Spinal cord (tissue), 10 donors: ENCODE measurements around the gene SFMBT1. TPM values are rescaled to one million over a fixed set of nuclear protein-coding genes. Genes with fewer than 3 reads are reported as not detected.

Experiments used
- DNase-seq, 6 donors: peaks; one replicate each; pipeline versions ENCODE4 v3.0.0 to v3.0.0-alpha.2; 2013 to 2015; ENCODE audit warnings: low spot score in 6 of 6, low read depth in 4 of 6
- H3K27ac ChIP-seq: one replicate; pipeline ENCODE4 v1.5.1; 2013; ENCODE audit warnings: low read depth, low read length, control low read depth
- H3K27me3 ChIP-seq: one replicate; pipeline ENCODE4 v1.6.1; 2013; ENCODE audit warnings: low read length; ENCODE audit not compliant: control insufficient read depth, insufficient read depth
- H3K36me3 ChIP-seq: one replicate; pipeline ENCODE4 v1.6.1; 2013; ENCODE audit warnings: low read length; ENCODE audit not compliant: control insufficient read depth, insufficient read depth
- H3K4me1 ChIP-seq: one replicate; pipeline ENCODE4 v1.6.1; 2013; ENCODE audit warnings: low read length; ENCODE audit not compliant: control insufficient read depth, insufficient read depth
- H3K4me3 ChIP-seq: one replicate; pipeline ENCODE4 v1.5.1; 2013; ENCODE audit warnings: low read depth, low read length, control low read depth
- H3K9me3 ChIP-seq: one replicate; pipeline ENCODE4 v1.6.1; 2013; ENCODE audit warnings: low read length; ENCODE audit not compliant: control insufficient read depth, insufficient read depth
- WGBS: methylation state at CpG from one replicate; pipeline ENCODE4 v1.1.5; 2013; ENCODE audit warnings: missing lambda C conversion rate; ENCODE audit not compliant: insufficient coverage; 5-methylcytosine and 5-hydroxymethylcytosine counted together
- polyA plus RNA-seq, 2 donors: library from polyadenylated mRNA; unstranded; fragments of 120-200 nt; gene quantifications; one replicate each; pipeline ENCODE4 v1.2.1, GENCODE V29; 2013; ENCODE audit not compliant: insufficient read length in 2 of 2
- total RNA-seq, 2 donors: library from RNA; depleted of rRNA in 1 of 2; stranded (reverse); fragments of 120-200 nt in 1 of 2; fragments of >200 nt in 1 of 2; gene quantifications; one replicate each; pipeline versions ENCODE4 v1.2.3 to v1.2.4, GENCODE V29; 2013 to 2014
- donor health status: healthy.

Gene SFMBT1
- total and polyA plus RNA-seq, 4 donors, result 10.0 to 16.9 (median 12.9) TPM

- Histone ChIP-seq H3K27me3 (no peaks in the 10 kb centered on the region), H3K36me3 (peaks cover 15% of the 10 kb centered on the region), H3K4me1 (peaks cover 23% of the 10 kb centered on the region), H3K9me3 (no peaks in the 10 kb centered on the region), H3K27ac (no peak overlapping the region), H3K4me3 (no peak overlapping the region)
- no peak for DNase-seq
- 68% methylated on average over 3 of the region's 8 CpGs for WGBS
Measured at GRCh38 chr3:53082736-53083135, 36.9 kb upstream of the SFMBT1 start.

DNA sequence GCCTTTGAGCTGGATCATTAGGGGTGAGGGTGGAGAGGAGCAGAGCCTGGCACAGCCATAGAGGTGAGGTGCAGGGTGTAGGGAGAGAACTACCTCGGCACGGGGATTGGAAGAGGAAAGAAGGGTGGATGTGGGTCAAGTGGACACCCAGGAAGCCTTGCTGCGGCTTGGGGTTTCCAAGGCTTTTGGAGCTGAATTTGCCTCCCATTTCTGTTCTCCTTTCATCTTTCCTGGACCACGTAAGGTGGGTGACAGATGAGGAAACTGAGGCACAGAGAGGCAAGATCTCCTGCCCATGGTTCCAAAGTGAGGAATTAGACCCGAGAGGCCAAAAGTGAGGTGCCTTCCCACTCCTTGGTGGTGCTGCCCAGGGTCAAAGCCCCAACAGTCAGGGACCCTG is 35.4 kb upstream of the SFMBT1 start:
- Histone ChIP-seq H3K36me3 (peaks cover 11% of the 10 kb centered on the region), H3K4me1 (peaks cover 27% of the 10 kb centered on the region), H3K4me3 (no peak overlapping the region), H3K27me3 (no peaks in the 10 kb centered on the region), H3K27ac (no peak overlapping the region), H3K9me3 (no peaks in the 10 kb centered on the region)
- WGBS, result 95% methylated on average over 3 of the region's 5 CpGs
- DNase-seq, result no peak

DNA sequence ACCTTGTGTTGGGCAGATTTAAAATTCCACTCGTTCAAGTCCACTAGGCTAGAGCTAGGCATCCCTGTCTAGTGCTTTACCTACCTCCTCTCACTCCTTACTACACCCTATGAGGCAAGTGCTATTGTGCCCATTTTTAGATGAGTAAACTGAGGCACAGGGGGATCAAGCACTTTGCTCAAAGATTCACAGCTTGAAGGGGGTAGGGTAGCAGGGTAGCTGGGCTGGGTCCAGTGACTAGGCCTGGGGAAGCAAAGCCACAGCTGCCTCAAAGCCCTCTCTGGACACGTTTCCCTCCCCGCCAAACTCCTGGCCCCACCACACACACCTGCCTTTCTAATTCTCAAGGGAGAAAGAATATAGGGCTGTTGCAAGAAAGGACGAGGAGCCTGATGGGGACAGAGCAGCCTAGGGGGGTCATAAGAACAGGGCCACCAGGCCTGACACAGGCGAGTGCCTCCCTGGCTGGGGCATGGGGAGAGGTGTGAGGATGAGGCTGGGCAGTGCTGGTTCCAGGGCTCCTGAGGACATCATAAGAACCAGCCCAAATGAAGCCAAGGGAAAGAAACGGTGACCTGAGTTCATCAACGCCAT is 34.8 kb upstream of the SFMBT1 start:
- Histone ChIP-seq H3K27ac (no peak overlapping the region), H3K4me3 (no peak overlapping the region), H3K27me3 (no peaks in the 10 kb centered on the region), H3K36me3 (peaks cover 11% of the 10 kb centered on the region), H3K9me3 (no peaks in the 10 kb centered on the region), H3K4me1 (peaks cover 27% of the 10 kb centered on the region)
- no peak for DNase-seq
- 82% methylated on average over 4 of the region's 7 CpGs for WGBS

- H3K27ac ChIP-seq, result no peak overlapping the region
- no peaks in the 10 kb centered on the region for H3K9me3 ChIP-seq
- peaks cover 8% of the 10 kb centered on the region for H3K36me3 ChIP-seq
- no peak overlapping the region for H3K4me3 ChIP-seq
- 79% methylated on average over 7 of the region's 12 CpGs for WGBS
- peaks cover 28% of the 10 kb centered on the region for H3K4me1 ChIP-seq
- DNase-seq, result no peak
- no peaks in the 10 kb centered on the region for H3K27me3 ChIP-seq
Measured at GRCh38 chr3:53079791-53080555, 34.1 kb upstream of the SFMBT1 start.

- no peak for DNase-seq
- no peaks in the 10 kb centered on the region for H3K9me3 ChIP-seq
- WGBS, result 86% methylated on average over 4 of the region's 6 CpGs
- H3K36me3 ChIP-seq, result peaks cover 5% of the 10 kb centered on the region
- H3K27me3 ChIP-seq, result no peaks in the 10 kb centered on the region
- H3K27ac ChIP-seq, result no peak overlapping the region
- H3K4me1 ChIP-seq, result peaks cover 28% of the 10 kb centered on the region
- H3K4me3 ChIP-seq, result no peak overlapping the region
Measured at GRCh38 chr3:53079147-53079546, 33.3 kb upstream of the SFMBT1 start.

DNA sequence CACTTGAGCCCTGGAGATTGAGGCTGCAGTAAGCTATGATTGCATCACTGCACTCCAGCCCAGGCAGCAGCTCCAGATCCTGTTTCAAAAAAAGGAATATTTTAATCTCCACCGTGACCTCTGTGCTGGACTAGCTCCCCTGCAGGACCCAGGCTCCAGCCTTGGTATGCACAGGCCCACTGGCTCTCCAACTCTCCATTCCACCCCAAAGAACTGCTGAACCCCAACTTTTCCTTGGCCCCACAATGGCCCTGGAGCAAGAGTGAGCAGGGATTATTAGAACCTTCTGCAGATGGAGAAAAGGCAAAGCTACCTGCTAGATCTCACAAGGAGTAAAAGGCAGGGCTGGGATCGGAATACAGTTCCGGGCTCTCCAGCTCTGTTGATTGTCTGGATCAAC is 32.8 kb upstream of the SFMBT1 start:
- Histone ChIP-seq H3K27me3 (no peaks in the 10 kb centered on the region), H3K27ac (no peak overlapping the region), H3K9me3 (no peaks in the 10 kb centered on the region), H3K36me3 (peaks cover 8% of the 10 kb centered on the region), H3K4me3 (no peak overlapping the region), H3K4me1 (peaks cover 28% of the 10 kb centered on the region)
- DNase-seq, result no peak
- 93% methylated on average over 3 of the region's 3 CpGs for WGBS

- 71% methylated on average over 7 of the region's 10 CpGs for WGBS
- peaks cover 34% of the 10 kb centered on the region for H3K4me1 ChIP-seq
- H3K4me3 ChIP-seq, result no peak overlapping the region
- no peak overlapping the region for H3K27ac ChIP-seq
- no peaks in the 10 kb centered on the region for H3K27me3 ChIP-seq
- peaks cover 11% of the 10 kb centered on the region for H3K36me3 ChIP-seq
- DNase-seq, result peak in 1 of 6 donors; percentile 4
- no peaks in the 10 kb centered on the region for H3K9me3 ChIP-seq
Measured at GRCh38 chr3:53077476-53078220, 31.8 kb upstream of the SFMBT1 start.

DNA sequence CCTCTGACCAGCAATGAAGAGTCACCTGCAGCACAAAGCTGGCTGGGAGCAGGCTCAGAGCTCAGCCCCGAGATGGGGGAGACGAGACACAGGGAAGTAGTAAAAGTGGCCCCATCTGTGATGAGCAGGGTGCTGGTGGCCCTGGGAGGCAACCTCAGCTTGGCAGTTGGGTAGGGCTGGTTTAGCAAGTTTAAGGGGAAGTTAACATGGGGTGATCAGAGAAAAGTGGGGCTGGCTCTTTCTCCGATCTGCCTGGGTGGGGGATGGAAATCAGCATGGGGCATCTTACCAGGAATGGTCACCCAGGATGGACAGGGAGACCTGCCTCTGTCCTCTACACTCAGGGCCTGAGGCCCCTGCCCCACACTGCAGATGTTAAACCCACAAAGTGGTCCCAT is 29.9 kb upstream of the SFMBT1 start:
- Histone ChIP-seq H3K27ac (no peak overlapping the region), H3K27me3 (no peaks in the 10 kb centered on the region), H3K4me3 (no peak overlapping the region), H3K9me3 (no peaks in the 10 kb centered on the region), H3K4me1 (peaks cover 42% of the 10 kb centered on the region), H3K36me3 (peaks cover 11% of the 10 kb centered on the region)
- 90% methylated on average over 3 of the region's 3 CpGs for WGBS
- DNase-seq, result no peak

DNA sequence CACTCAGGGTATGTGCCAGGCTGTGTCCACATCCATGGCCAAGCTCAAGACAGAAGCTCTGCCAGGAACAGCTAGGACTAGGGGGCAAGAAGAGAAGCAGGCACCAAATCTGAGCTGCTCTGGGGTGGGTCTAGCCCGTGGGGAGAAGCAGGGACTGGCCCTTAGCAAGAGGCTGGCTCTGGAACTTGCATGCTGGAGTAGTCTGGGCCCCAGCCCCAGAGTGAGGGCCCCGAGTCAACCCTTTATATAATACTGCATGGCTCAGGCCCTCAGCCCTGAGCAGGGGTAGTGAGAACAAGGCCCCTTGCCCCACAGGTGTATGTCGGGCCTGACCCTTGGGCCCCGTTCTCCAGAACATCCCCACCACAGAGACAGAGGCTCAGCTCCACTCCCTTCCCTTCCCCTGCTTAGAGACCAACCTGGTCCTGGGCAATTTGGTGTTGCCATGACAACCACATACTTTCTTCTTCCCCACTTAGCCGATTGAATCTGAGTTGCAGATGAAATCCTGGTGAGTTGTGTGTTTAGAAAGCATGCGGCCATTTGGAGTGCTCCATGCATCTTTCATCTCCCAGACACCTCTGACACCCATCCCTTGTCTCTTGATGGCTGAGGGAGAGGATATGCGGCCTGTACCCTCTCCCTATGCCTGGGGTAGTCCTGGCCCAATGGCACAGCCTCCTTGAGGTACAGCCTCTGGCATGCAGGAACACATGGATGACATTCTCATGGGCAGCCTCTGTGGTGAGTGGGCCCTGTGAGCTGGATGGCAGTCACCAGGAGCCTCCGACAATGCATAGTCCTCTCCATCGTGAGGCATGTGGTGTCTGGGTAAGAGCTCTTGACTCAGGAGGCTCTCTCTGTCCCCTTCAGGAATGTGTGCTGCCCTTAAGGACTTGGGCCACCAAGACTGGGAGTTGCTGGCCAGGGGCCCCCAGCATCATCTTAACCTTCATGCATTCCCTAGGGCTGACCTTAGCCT is 29.2 kb upstream of the SFMBT1 start:
- no peaks in the 10 kb centered on the region for H3K27me3 ChIP-seq
- H3K27ac ChIP-seq, result no peak overlapping the region
- DNase-seq, result peak in 2 of 6 donors; percentile 42 to 87
- H3K4me1 ChIP-seq, result peaks cover 42% of the 10 kb centered on the region
- WGBS, result 75% methylated on average over 7 of the region's 9 CpGs
- H3K36me3 ChIP-seq, result peaks cover 11% of the 10 kb centered on the region
- H3K4me3 ChIP-seq, result no peak overlapping the region
- H3K9me3 ChIP-seq, result no peaks in the 10 kb centered on the region
